PFSK-1 (cell line): ENCODE data around the gene ROBO4.

Source experiments
- FOXP2 ChIP-seq: optimal IDR thresholded peaks from 2 replicates; pipeline ENCODE3; 2011; ENCODE audit warnings: borderline replicate concordance, control low read depth, inconsistent platforms; ENCODE audit not compliant: insufficient read depth; ENCODE audit errors: extremely low read length, extremely low read depth
- POLR2AphosphoS5 ChIP-seq: IDR thresholded peaks from 2 replicates; pipeline ENCODE4 v1.6.1; 2012; ENCODE audit warnings: low read depth, mild to moderate bottlenecking, control low read depth, low read length, moderate library complexity
- SIN3A ChIP-seq: IDR thresholded peaks from 2 replicates; pipeline ENCODE4 v1.6.1; 2012; ENCODE audit warnings: mild to moderate bottlenecking, low read length, moderate library complexity, borderline replicate concordance; ENCODE audit not compliant: insufficient read depth
- TAF1 ChIP-seq: IDR thresholded peaks from 2 replicates; pipeline ENCODE4 v1.6.1; 2012; ENCODE audit warnings: low read length, control low read depth, borderline replicate concordance; ENCODE audit not compliant: insufficient read depth
- TF ChIP-seq, protein P1 (sequence below), 2 experiments: IDR thresholded peaks; 2 replicates each; pipeline versions ENCODE4 v1.6.1 to v1.8.0; 2011 to 2012; ENCODE audit warnings: low read depth in 2 of 2, low read length in 2 of 2, control low read depth in 1 of 2, inconsistent platforms in 1 of 2, mild to moderate bottlenecking in 1 of 2, moderate library complexity in 1 of 2; ENCODE audit not compliant: insufficient read depth in 1 of 2

The ROBO4 gene

DNA sequence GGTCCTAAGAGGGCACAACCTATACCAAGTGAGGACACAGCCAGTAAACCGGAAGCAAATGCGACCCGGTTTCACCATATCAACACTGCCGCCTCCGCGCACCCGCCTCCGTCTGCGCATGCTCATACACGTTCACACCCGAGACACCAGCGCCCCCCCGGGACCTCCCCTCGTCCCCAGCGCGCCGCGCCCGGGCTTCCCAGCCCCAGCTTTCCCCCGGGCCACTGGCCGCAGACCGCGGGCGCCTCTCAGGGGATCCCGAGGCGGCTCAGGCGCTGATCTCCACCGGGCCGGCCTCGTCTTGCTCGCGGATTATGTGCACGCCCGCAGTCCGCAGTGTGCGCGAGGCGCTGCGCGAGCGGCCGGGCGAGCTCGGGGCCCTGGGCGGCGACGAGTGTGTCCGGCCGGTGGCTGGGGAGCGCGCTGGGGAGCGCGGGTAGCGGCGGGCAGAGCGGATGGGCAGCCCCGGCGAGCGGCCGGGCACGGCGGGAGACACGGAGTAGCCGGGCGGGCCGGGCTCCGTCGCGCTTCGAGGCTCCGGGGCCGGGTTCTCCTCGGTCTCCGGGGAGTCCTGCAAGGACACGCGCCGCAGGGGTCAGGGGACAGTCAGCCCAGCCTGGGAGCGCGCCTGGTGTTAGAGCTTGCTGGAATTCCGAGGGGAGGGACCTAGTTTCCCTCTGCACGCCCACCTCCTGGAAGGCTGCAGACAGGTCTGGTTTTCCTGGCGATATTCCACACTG is 23.4 kb upstream of the ROBO4 start:
- no peak for TF ChIP-seq FOXP2
- TF ChIP-seq, protein P1, sequence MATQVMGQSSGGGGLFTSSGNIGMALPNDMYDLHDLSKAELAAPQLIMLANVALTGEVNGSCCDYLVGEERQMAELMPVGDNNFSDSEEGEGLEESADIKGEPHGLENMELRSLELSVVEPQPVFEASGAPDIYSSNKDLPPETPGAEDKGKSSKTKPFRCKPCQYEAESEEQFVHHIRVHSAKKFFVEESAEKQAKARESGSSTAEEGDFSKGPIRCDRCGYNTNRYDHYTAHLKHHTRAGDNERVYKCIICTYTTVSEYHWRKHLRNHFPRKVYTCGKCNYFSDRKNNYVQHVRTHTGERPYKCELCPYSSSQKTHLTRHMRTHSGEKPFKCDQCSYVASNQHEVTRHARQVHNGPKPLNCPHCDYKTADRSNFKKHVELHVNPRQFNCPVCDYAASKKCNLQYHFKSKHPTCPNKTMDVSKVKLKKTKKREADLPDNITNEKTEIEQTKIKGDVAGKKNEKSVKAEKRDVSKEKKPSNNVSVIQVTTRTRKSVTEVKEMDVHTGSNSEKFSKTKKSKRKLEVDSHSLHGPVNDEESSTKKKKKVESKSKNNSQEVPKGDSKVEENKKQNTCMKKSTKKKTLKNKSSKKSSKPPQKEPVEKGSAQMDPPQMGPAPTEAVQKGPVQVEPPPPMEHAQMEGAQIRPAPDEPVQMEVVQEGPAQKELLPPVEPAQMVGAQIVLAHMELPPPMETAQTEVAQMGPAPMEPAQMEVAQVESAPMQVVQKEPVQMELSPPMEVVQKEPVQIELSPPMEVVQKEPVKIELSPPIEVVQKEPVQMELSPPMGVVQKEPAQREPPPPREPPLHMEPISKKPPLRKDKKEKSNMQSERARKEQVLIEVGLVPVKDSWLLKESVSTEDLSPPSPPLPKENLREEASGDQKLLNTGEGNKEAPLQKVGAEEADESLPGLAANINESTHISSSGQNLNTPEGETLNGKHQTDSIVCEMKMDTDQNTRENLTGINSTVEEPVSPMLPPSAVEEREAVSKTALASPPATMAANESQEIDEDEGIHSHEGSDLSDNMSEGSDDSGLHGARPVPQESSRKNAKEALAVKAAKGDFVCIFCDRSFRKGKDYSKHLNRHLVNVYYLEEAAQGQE (IDR thresholded peaks at IDR 0.05; ENCODE audit: insufficient read depth in 1 of 2, low read depth in 2 of 2, low read length in 2 of 2), result no peak
- no peak for TF ChIP-seq POLR2AphosphoS5
- TF ChIP-seq TAF1, result no peak
- TF ChIP-seq SIN3A, result no peak

DNA sequence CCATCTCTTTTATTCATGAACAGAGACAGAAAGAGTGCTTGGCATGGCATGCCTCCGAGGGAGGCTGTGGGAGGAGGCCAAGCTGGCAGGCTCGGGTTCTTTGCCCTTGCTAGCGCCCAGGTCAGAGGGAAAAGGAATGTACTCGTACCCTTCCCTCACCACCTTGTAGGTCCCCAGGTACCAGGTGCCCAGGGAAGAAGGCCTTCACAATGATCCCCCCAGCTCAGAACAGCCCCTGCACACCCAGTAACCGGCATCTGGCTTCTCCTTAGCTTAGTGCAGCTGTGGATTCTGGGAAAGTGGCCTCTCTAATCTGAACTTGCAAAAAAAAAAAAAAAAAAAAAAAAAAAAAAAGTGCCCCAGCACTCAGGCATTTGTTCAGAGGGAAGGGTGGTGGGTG is 22.7 kb upstream of the ROBO4 start:
- TF ChIP-seq FOXP2 (no peak), POLR2AphosphoS5 (no peak), SIN3A (no peak), TAF1 (no peak)
- TF ChIP-seq, protein P1 (IDR thresholded peaks at IDR 0.05; ENCODE audit: insufficient read depth in 1 of 2, low read depth in 2 of 2, low read length in 2 of 2), result no peak

DNA sequence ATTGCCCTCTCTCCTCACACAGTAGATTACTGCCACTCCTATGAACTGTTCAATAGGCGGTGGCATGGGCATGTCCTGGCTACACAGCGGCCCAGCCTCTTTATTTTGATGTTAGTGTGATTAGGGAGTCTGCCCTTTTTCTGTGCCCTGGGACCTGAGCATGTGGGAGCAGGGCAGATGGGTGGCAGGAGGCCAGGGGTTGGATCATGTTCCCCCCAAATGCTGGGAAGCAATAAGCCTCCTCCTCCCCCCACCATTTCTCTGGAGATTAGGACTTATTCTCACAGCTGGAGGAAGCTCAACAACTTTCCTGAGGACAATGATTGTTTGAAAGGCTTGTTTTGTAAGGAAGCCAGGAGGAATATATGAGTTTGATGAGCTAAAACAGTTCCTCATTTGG is 22.2 kb upstream of the ROBO4 start:
- TF ChIP-seq POLR2AphosphoS5 (no peak), FOXP2 (no peak), TAF1 (no peak), SIN3A (no peak)
- TF ChIP-seq, protein P1 (IDR thresholded peaks at IDR 0.05; ENCODE audit: insufficient read depth in 1 of 2, low read depth in 2 of 2, low read length in 2 of 2), result no peak

DNA sequence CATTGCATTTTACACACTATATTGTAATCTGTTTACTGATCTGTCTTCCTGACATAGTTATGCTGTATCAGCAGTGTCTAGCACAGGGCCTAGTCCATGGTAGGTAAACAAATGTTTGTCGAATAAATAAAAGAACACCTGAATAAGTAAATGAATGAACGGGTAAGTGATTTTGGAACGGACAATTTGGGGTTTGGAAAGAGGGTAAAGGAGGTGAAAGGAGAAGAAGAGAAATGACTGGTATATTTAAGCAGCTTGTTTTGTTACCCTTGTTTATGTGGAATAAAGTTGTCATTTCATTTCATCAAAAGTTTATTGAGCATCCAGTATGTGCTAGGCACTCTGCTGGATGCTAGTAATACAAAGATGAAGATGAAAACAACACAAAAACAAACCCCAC is 21.3 kb upstream of the ROBO4 start, which contains the start of gene HEPN1:
TSS of gene HEPN1 (plus strand) at position 301 of the 400 bp plus-strand sequence.
- TF ChIP-seq, protein P1 (IDR thresholded peaks at IDR 0.05; ENCODE audit: insufficient read depth in 1 of 2, low read depth in 2 of 2, low read length in 2 of 2), result no peak
- TF ChIP-seq POLR2AphosphoS5, result no peak
- no peak for TF ChIP-seq TAF1
- TF ChIP-seq SIN3A, result no peak
- TF ChIP-seq FOXP2, result no peak
